ENCODE measurements around the gene ITPR1.

- no peak for TF ChIP-seq ZNF138 (tag by site-specific recombination; IDR thresholded peaks at IDR 0.05; ENCODE audit: borderline replicate concordance)
- no peak for TF ChIP-seq ZNF248 (tag by site-specific recombination; IDR thresholded peaks at IDR 0.05)
- TF ChIP-seq ZBTB20 (tag by site-specific recombination; IDR thresholded peaks at IDR 0.05) = no peak
- no peak for TF ChIP-seq CTCF (tag by site-specific recombination; IDR thresholded peaks at IDR 0.05)
- TF ChIP-seq SP2 (tag by site-specific recombination; IDR thresholded peaks at IDR 0.05) = no peak
Observed at GRCh38 chr3:4776980-4777581, 283.9 kb downstream of the ITPR1 start.

Measured in HEK293 (cell line).